Mononuclear cell (primary cell): ENCODE results near the gene GRIN3A. TPM values are rescaled to one million over a fixed set of nuclear protein-coding genes. Genes with fewer than 3 reads are reported as not detected.
"Not testable (repeated sequence)": the region's sequence is repeated elsewhere in the genome, so short reads cannot be mapped to it uniquely, and the experiment has no call there.

Source experiments
- H3K27me3 ChIP-seq: 2 replicates; pipeline ENCODE4 v1.6.0; 2011; ENCODE audit warnings: low read length, control low read depth; ENCODE audit not compliant: insufficient read depth
- H3K4me1 ChIP-seq: 2 replicates; pipeline ENCODE4 v1.5.1; 2011; ENCODE audit warnings: mild to moderate bottlenecking, low read length, control low read depth; ENCODE audit not compliant: insufficient read depth
- H3K4me3 ChIP-seq: 2 replicates; pipeline ENCODE4 v1.5.1; 2011; ENCODE audit warnings: mild to moderate bottlenecking, low read length, moderate library complexity
- H3K9me3 ChIP-seq: 2 replicates; pipeline ENCODE4 v1.5.1; 2011; ENCODE audit warnings: low read depth, mild to moderate bottlenecking, control low read depth, low read length
- total RNA-seq: library from RNA; depleted of rRNA; stranded (reverse); fragments of >200 nt; gene quantifications from one replicate; pipeline ENCODE4 v1.2.3, GENCODE V29; 2012

GRIN3A gene
- total RNA-seq, 1 donor: not detected

DNA sequence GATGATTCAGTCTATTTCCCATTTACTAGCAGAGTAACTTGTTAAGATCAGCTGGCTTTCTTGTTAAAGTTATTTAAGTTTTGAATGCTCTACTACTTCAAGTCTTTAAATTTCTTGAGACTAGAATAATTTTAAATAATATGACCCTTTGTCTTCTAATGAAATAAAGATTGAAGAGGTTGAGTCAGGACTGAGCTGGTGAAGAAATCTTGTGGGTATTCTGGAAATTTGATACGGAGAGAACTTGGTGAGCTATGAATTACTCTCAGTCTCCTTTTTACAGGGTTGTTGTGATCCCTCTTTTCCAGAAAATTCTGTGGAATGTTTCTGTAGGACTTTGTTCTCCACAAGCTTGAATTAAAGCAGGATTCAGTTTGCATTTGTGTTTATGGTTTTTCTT lies 175.5 kb downstream of the GRIN3A start:
- Histone ChIP-seq H3K27me3 (no peaks in the 10 kb centered on the region), H3K9me3 (peaks cover 3% of the 10 kb centered on the region), H3K4me1 (no peaks in the 10 kb centered on the region), H3K4me3 (no peak overlapping the region)

DNA sequence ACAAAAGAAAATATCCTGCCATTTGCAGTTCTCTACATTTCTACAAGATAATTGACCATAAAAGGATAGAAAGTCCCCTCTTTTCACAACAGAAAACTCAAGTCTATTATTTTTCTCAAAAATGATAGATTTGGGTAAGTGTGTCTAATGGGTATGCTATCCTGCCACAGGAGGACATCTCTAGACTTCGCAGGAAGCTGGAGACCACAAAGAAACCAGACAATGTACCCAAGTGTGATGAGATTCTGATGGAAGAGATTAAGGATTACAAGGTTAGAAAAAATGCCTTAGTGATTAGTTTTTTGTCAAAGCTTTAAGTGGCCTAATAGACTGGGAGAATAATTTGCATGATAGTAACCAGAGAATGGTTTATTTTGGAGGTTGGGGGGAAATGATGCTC lies 176.7 kb downstream of the GRIN3A start:
- no peak overlapping the region for H3K4me3 ChIP-seq
- no peaks in the 10 kb centered on the region for H3K27me3 ChIP-seq
- H3K9me3 ChIP-seq: peaks cover 4% of the 10 kb centered on the region
- H3K4me1 ChIP-seq: no peaks in the 10 kb centered on the region

DNA sequence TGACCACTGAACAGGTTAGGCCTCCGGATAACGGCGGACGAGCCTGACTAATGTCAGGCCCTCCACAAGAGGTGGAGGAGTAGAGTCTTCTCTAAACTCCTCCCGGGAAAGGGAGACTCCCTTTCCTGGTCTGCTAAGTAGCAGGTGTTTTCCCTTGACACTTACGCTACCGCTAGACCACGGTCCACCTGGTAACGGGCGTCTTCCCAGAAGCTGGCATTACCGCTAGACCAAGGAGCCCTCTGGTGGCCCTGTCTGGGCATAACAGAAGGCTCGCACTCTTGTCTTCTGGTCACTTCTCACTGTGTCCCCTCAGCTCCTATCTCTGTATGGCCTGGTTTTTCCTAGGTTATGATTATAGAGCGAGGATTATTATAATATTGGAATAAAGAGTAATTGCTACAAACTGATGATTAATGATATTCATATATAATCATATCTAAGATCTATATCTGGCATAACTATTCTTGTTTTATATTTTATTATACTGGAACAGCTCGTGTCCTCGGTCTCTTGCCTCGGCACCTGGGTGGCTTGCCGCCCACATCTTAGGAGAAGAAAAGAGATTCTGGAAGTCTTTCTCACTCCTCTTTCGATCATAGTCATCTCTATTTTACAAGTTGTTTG lies 188.9 kb downstream of the GRIN3A start:
- H3K27me3 ChIP-seq, H3K4me1 ChIP-seq, H3K4me3 ChIP-seq, H3K9me3 ChIP-seq: not testable (repeated sequence)

DNA sequence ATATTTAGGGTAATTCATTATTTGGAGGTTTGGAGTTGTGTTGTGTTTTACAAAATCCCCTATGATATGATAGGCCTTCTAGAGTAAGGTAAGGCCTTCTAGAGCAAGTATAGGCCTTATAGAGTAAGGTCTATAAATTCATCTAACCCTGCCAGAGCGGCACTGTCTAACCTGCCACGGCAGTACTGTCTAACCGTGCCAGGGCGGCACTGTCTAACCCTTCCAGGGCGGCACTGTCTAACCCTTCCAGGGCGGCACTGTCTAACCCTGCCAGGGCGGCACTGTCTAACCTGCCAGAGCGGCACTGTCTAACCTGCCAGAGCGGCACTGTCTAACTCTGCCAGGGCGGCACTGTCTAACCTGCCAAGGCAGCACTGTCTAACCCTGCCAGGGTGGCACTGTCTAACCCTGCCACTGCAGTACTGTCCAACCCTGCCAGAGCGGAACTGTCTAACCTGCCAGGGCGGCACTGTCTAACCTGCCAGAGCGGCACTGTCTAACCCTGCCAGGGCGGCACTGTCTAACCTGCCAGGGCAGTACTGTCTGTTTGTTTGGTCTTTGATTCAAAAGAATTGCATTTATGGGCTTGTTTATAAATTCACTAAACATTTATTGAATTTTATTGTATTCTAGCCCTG lies 195.2 kb downstream of the GRIN3A start:
- no peaks in the 10 kb centered on the region for H3K4me1 ChIP-seq
- no peaks in the 10 kb centered on the region for H3K27me3 ChIP-seq
- no peak overlapping the region for H3K4me3 ChIP-seq
- no peaks in the 10 kb centered on the region for H3K9me3 ChIP-seq

DNA sequence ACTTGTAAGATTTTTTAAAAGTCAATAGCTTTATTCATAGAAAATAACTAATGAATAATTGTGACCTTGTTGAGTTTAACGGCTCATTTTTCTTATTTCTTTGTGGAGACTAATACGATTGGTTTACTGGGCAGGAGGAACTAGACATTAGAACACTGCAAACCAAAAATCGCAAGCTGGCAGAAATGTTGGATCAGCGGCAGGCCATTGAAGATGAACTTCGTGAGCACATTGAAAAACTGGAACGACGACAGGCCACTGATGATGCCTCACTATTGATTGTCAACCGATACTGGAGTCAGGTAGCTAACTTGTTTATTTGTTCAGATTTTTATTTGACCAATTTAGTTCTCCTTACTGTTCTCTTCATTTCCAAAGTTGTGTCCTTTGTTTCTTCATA lies 198.4 kb downstream of the GRIN3A start:
- Histone ChIP-seq H3K4me3 (no peak overlapping the region), H3K4me1 (peaks cover 5% of the 10 kb centered on the region), H3K9me3 (no peaks in the 10 kb centered on the region), H3K27me3 (no peaks in the 10 kb centered on the region)

DNA sequence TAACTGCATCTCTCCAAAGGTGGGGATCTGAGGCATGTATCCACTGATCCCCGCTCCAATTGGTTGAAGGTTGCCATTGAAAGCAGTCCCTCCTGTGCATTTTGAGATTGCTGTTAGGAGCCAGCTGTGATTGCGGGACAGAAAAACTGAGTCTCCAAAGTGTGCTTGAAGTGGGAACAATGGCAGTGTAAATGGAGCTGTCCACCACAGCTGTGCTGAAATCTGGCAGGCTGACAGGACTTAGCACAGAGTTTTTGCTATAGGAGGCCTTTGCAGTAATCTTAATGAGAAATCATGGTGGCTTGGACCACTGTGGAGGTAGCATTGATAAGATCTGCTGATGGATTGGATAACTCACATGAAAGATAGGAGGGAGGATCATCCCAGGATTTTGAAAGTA lies 201.5 kb downstream of the GRIN3A start:
- no peaks in the 10 kb centered on the region for H3K9me3 ChIP-seq
- H3K4me3 ChIP-seq: no peak overlapping the region
- peaks cover 24% of the 10 kb centered on the region for H3K4me1 ChIP-seq
- H3K27me3 ChIP-seq: no peaks in the 10 kb centered on the region

DNA sequence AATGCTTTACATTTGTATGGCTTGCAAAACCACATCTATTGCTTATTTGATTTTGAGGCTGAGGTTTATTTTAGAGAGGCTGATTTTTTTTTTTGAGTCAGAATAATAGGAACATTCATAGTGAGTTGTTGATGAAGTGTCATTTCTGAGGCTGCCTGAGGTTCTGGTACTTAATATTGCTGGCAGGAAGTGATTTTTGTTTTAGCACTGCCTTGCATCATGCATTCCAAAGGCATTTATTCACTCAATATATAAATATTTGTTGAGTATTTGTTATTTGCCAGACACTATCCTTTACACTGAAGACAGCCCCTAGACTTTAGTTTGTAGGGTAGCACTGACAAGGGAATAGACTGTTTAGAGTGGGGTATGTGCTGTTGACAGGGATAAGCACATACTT lies 202.1 kb downstream of the GRIN3A start:
- no peaks in the 10 kb centered on the region for H3K9me3 ChIP-seq
- peaks cover 24% of the 10 kb centered on the region for H3K4me1 ChIP-seq
- H3K27me3 ChIP-seq: no peaks in the 10 kb centered on the region
- H3K4me3 ChIP-seq: no peak overlapping the region

DNA sequence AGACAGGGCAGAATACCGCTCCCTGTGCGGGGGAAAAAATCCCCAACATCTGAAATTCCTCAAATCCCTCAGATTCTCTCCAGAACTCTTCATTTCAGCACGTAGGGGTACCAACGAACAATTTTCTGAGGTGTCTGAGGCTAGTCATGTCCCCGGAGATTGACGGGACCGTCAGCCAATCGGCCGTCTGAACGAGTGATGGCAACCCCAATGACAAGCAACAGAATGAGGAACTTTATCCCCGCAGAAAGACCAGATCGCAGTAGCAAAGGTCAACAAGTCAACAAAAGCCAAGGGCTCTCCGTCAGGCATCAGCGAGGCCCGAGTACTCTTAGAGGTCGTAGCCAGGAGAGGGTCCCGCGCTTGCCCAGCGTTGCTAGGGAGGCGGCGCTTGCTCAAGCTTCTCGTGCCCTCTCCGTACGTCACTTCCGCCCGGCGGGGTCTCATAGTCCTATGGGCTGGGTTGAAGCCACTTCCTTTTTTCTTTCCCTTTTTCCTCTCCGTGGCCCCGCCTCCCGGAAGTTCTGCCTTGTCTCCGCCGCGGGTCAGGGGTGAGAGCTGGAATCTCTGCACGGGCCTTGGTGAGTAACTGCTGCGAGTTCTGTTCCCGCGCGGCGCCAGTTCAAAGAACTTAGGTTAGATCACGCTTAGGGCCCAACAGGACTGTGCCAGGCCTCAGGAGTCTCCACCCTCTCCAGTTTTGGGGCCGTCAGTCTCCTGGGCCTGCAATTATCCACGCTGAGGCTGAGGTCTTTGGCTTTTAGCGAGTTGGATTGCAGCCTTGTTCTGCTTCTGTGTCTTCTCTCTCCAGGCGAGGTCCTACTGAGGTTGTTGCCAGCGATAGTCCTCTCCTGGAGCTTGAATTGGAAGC lies 204.9 kb downstream of the GRIN3A start, which contains the start of gene RNF20:
TSS of gene RNF20 (plus strand) at position 520 of the 871 bp plus-strand sequence. CDS start 1,571 bp downstream, outside the sequence.
- H3K4me3 ChIP-seq: peak within 1 kb of the TSS; percentile 63

DNA sequence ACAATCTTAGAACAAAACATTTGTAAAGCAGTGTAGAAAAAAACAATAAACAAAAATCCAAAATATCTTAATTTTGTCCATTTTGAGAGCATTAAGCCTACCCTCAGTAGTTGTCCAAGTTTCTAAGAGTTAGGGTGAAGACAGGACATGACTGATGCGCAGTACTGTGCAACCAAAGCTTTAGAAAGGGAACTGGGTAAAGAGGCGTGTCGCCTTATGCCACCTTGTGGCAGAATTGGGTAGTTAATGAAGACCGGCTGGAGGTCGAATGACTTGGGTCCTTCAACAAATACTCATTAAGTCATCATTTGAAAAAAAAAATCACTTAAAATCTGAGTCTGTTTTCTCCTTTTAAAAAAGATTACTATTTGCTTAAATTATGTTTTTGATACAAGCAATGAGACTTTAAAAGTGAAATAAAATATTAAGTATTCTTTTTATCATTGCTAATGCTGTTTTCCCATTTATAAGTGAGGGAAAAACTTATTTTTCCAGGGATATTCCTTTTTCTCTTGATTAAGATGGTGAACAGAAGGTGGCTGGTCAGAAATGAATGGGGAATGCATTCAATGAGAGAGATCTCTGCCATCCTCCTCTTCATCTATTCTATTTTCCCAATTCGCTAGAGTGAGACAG lies 208.3 kb downstream of the GRIN3A start:
- peaks cover 20% of the 10 kb centered on the region for H3K4me1 ChIP-seq
- H3K4me3 ChIP-seq: no peak overlapping the region
- H3K9me3 ChIP-seq: no peaks in the 10 kb centered on the region
- no peaks in the 10 kb centered on the region for H3K27me3 ChIP-seq

More for the DNA sequence above, 204.9 kb downstream of the GRIN3A start, which contains the start of gene RNF20:
- H3K27me3 ChIP-seq: no peaks in the 10 kb centered on the region
- no peaks in the 10 kb centered on the region for H3K9me3 ChIP-seq
- peaks cover 24% of the 10 kb centered on the region for H3K4me1 ChIP-seq

DNA sequence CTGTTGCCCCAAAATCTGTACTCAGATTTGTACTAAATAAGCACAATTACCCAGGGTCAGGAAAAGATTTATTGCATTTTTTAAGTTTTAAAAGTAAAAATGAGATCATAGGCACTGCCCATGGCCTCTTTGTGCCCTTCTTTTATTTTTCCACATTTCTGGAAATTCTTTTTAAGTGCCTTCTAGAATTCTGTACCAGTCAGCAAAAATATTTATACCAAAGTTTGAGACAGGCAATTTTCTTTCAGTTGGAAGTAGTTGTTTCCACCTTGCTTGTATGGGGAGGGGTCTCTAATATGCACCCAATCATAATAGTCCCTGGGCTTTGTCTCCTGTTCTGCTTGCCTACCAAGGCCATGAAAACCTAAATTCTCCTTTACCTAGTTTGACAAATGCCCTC lies 210.4 kb downstream of the GRIN3A start:
- Histone ChIP-seq H3K4me3 (no peak overlapping the region), H3K27me3 (no peaks in the 10 kb centered on the region), H3K4me1 (peaks cover 5% of the 10 kb centered on the region), H3K9me3 (no peaks in the 10 kb centered on the region)

DNA sequence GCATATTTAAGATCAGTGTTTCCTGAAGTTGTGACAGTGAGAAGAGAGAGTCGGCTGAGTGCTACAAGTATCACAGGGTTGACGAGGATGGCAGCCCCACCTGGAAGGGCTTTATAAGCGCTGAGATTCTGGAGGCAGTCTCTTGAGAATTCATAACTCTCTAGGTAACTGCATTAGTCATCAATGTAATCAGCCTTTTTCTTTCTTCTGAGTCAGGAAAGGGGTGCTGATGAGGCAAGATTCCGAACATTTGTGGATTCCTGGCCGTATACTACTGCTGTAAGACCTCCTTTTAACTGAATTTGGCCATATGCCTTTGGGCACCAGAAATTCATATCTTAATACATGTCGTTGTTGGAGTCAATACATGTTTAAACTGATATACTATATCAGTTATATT lies 211.4 kb downstream of the GRIN3A start:
- no peaks in the 10 kb centered on the region for H3K27me3 ChIP-seq
- no peak overlapping the region for H3K4me3 ChIP-seq
- H3K4me1 ChIP-seq: no peaks in the 10 kb centered on the region
- H3K9me3 ChIP-seq: no peaks in the 10 kb centered on the region

DNA sequence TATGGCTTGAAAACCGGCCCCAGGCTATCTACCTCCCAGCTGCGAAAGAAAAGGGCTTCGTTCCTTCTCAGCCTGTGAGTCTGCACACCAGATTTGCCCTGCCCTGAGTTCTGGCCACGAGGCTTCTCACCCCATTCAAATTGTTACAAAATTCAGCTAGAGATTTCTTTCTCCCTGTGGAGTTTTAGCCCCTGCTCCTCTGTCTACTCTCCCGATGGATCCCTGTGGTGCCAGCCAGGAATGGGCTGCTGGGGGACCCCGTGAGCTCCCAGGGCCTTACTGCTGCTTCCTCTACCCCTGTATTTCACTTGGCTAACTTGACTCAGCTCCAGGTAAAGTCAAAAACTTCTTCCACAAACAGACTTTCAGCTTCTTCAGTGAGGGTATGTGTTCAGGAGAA lies 214.1 kb downstream of the GRIN3A start:
- Histone ChIP-seq H3K4me3 (no peak overlapping the region), H3K27me3 (peaks cover 3% of the 10 kb centered on the region), H3K4me1 (no peaks in the 10 kb centered on the region), H3K9me3 (no peaks in the 10 kb centered on the region)
